ENCODE results near the gene ATF7. TPM values are rescaled to one million over a fixed set of nuclear protein-coding genes. Genes with fewer than 3 reads are reported as not detected.
"Not testable (repeated sequence)": the region's sequence is repeated elsewhere in the genome, so short reads cannot be mapped to it uniquely, and the experiment has no call there.

ATF7 gene
- total and polyA plus RNA-seq, 4 donors: 16.8 to 43.3 (median 31.7) TPM

- TF ChIP-seq CTCF (IDR thresholded peaks at IDR 0.05; ENCODE audit: control extremely low read depth, extremely low read depth): no peak
- peaks cover 0 to 15% (median 4%) of the 10 kb centered on the region in 5 donors for H3K4me1 ChIP-seq (ENCODE audit: control insufficient read depth in 5 of 5, insufficient read depth in 5 of 5, low read length in 5 of 5)
- H3K9me3 ChIP-seq (ENCODE audit: control insufficient read depth in 4 of 4, insufficient read depth in 3 of 4, low read length in 3 of 4): no peaks in the 10 kb centered on the region
- no peak overlapping the region for H3K4me3 ChIP-seq
- no peak for ATAC-seq (ENCODE audit: insufficient read depth, low FRiP score)
- peaks cover 0 to 9% (median 5%) of the 10 kb centered on the region in 4 donors for H3K36me3 ChIP-seq (ENCODE audit: control insufficient read depth in 4 of 4, insufficient read depth in 4 of 4, low read length in 4 of 4)
- no peaks in the 10 kb centered on the region for H3K27me3 ChIP-seq (ENCODE audit: control insufficient read depth in 3 of 3, insufficient read depth in 3 of 3, low read length in 2 of 3)
- no peak overlapping the region for H3K9ac ChIP-seq (ENCODE audit: insufficient read depth in 1 of 2, low read length in 2 of 2)
- WGBS, 2 donors: 94 to 95% methylated on average over 2 of the region's 2 CpGs
- DNase-seq: no peak
- no peak overlapping the region for H3K27ac ChIP-seq (ENCODE audit: low read depth in 1 of 2, low read length in 1 of 2)
These were observed 54.9 kb downstream of the ATF7 start for GRCh38 chr12:53571295-53571694.

GRCh38 chr12:53568809-53569557 is 57.2 kb downstream of the ATF7 start:
- DNase-seq (no peak), ATAC-seq (ENCODE audit: insufficient read depth, low FRiP score) (no peak)
- H3K27me3 ChIP-seq (ENCODE audit: control insufficient read depth in 3 of 3, insufficient read depth in 3 of 3, low read length in 2 of 3): no peaks in the 10 kb centered on the region
- H3K9me3 ChIP-seq (ENCODE audit: control insufficient read depth in 4 of 4, insufficient read depth in 3 of 4, low read length in 3 of 4): no peaks in the 10 kb centered on the region
- no peak overlapping the region for H3K27ac ChIP-seq (ENCODE audit: low read depth in 1 of 2, low read length in 1 of 2)
- peaks cover 0 to 15% (median 0%) of the 10 kb centered on the region in 5 donors for H3K4me1 ChIP-seq (ENCODE audit: control insufficient read depth in 5 of 5, insufficient read depth in 5 of 5, low read length in 5 of 5)
- TF ChIP-seq CTCF (IDR thresholded peaks at IDR 0.05; ENCODE audit: control extremely low read depth, extremely low read depth): no peak
- no peak overlapping the region for H3K9ac ChIP-seq (ENCODE audit: insufficient read depth in 1 of 2, low read length in 2 of 2)
- H3K4me3 ChIP-seq: no peak overlapping the region
- peaks cover 0 to 5% (median 2%) of the 10 kb centered on the region in 4 donors for H3K36me3 ChIP-seq (ENCODE audit: control insufficient read depth in 4 of 4, insufficient read depth in 4 of 4, low read length in 4 of 4)
- WGBS, 2 donors: 91 to 94% methylated on average over 2 of the region's 2 CpGs

- H3K4me3 ChIP-seq: no peak overlapping the region
- no peak for TF ChIP-seq CTCF (IDR thresholded peaks at IDR 0.05; ENCODE audit: control extremely low read depth, extremely low read depth)
- peaks cover 0 to 16% (median 0%) of the 10 kb centered on the region in 5 donors for H3K4me1 ChIP-seq (ENCODE audit: control insufficient read depth in 5 of 5, insufficient read depth in 5 of 5, low read length in 5 of 5)
- H3K9ac ChIP-seq (ENCODE audit: insufficient read depth in 1 of 2, low read length in 2 of 2): no peak overlapping the region
- no peak for ATAC-seq (ENCODE audit: insufficient read depth, low FRiP score)
- H3K27ac ChIP-seq (ENCODE audit: low read depth in 1 of 2, low read length in 1 of 2): no peak overlapping the region
- no peak for DNase-seq
- no peaks in the 10 kb centered on the region for H3K27me3 ChIP-seq (ENCODE audit: control insufficient read depth in 3 of 3, insufficient read depth in 3 of 3, low read length in 2 of 3)
- WGBS, 2 donors: 68 to 77% methylated on average over 6 of the region's 6 CpGs
- H3K9me3 ChIP-seq (ENCODE audit: control insufficient read depth in 4 of 4, insufficient read depth in 3 of 4, low read length in 3 of 4): no peaks in the 10 kb centered on the region
- H3K36me3 ChIP-seq (ENCODE audit: control insufficient read depth in 4 of 4, insufficient read depth in 4 of 4, low read length in 4 of 4): peaks cover 0 to 5% (median 2%) of the 10 kb centered on the region in 4 donors
These were observed 58.0 kb downstream of the ATF7 start for GRCh38 chr12:53567961-53568808.

- H3K27ac ChIP-seq (ENCODE audit: low read depth in 1 of 2, low read length in 1 of 2); H3K36me3 ChIP-seq (ENCODE audit: control insufficient read depth in 4 of 4, insufficient read depth in 4 of 4, low read length in 4 of 4); H3K9ac ChIP-seq (ENCODE audit: insufficient read depth in 1 of 2, low read length in 2 of 2); H3K9me3 ChIP-seq (ENCODE audit: control insufficient read depth in 4 of 4, insufficient read depth in 3 of 4, low read length in 3 of 4); DNase-seq; H3K4me3 ChIP-seq; H3K27me3 ChIP-seq (ENCODE audit: control insufficient read depth in 3 of 3, insufficient read depth in 3 of 3, low read length in 2 of 3); ATAC-seq (ENCODE audit: insufficient read depth, low FRiP score): not testable (repeated sequence)
- 93 to 94% methylated on average over 5 of the region's 5 CpGs for WGBS, 2 donors
- peaks cover 0 to 25% (median 0%) of the 10 kb centered on the region in 5 donors for H3K4me1 ChIP-seq (ENCODE audit: control insufficient read depth in 5 of 5, insufficient read depth in 5 of 5, low read length in 5 of 5)
These were observed 60.8 kb downstream of the ATF7 start for GRCh38 chr12:53565376-53565775.
